Measurements from ENCODE around the gene KCNK1.

GRCh38 chr1:233704898-233705723 lies 91.2 kb downstream of the KCNK1 start:
- TF ChIP-seq CTCF (IDR thresholded peaks at IDR 0.05; ENCODE audit: low read length) (no peak), EZH2 (optimal IDR thresholded peaks at IDR 0.05; ENCODE audit: low read depth, low read length) (no peak), EZH2phosphoT487 (IDR thresholded peaks at IDR 0.05; ENCODE audit: low read length) (no peak)

All from MM.1S (cell line).